Esophagus muscularis mucosa (tissue), 4 donors: ENCODE measurements around the gene CAMTA1.

Experiments used
- EP300 ChIP-seq: sonication (generic); formaldehyde crosslinking; IDR thresholded peaks from one replicate; pipeline ENCODE4 v1.6.1; 2017; ENCODE audit warnings: antibody characterized with exemption
- POLR2A ChIP-seq: fragments of 450-650 bp; IDR thresholded peaks from one replicate; pipeline ENCODE4 v1.6.1; 2017; ENCODE audit warnings: antibody characterized with exemption, moderate library complexity, mild to moderate bottlenecking, low read depth
- POLR2AphosphoS5 ChIP-seq, 2 donors: sonication (generic); formaldehyde crosslinking; IDR thresholded peaks; one replicate each; pipeline ENCODE4 v1.6.1; 2017; ENCODE audit warnings: antibody characterized with exemption in 2 of 2
- TF ChIP-seq, protein P1 (sequence below), 3 experiments: fragments of 200-600 bp in 2 of 3; fragments of 450-650 bp in 1 of 3; sonication (generic) in 2 of 3; IDR thresholded peaks; one replicate each; pipeline ENCODE4 v1.5.1; 2017 to 2019; ENCODE audit warnings: antibody characterized with exemption in 3 of 3, mild to moderate bottlenecking in 2 of 3, moderate library complexity in 1 of 3

DNA sequence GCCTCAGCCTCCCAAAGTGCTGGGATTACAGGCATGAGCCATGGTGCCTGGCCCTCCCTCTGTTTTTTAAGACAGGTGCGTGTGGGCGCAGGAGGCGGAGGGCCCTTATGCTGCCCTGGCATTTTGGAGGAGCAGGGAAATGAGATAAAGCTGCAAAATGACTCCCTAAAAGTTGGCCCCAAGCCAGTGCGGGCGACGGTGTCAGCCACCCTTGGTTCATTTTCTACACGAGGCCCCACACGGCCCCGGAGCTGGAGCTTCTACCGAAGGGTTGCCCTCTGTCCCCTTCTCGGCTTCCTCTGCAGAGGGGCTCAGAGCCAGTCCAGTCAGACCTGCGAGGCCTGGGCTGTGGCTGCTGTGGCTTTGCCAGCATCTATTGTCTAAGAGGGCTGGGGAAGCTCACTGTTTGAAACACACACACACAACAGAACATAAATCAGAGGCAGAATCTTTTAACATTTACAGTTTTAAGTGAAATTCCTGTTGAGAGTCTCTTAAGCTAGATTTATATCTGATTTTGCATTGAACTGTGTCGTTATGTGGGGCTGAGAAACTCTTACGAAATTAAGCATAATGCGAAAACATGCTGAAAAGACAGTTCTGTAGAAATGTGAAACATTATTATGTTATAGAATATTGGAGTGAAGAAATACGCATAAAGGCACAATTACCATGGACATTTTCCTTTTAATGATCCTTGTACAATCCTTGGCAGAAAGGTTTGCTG lies 255.9 kb downstream of the CAMTA1 start:
- TF ChIP-seq POLR2AphosphoS5 (IDR thresholded peaks at IDR 0.05) (no peak), POLR2A (no peak), EP300 (no peak)
- TF ChIP-seq, protein P1, sequence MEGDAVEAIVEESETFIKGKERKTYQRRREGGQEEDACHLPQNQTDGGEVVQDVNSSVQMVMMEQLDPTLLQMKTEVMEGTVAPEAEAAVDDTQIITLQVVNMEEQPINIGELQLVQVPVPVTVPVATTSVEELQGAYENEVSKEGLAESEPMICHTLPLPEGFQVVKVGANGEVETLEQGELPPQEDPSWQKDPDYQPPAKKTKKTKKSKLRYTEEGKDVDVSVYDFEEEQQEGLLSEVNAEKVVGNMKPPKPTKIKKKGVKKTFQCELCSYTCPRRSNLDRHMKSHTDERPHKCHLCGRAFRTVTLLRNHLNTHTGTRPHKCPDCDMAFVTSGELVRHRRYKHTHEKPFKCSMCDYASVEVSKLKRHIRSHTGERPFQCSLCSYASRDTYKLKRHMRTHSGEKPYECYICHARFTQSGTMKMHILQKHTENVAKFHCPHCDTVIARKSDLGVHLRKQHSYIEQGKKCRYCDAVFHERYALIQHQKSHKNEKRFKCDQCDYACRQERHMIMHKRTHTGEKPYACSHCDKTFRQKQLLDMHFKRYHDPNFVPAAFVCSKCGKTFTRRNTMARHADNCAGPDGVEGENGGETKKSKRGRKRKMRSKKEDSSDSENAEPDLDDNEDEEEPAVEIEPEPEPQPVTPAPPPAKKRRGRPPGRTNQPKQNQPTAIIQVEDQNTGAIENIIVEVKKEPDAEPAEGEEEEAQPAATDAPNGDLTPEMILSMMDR (IDR thresholded peaks at IDR 0.05): no peak
